Breast epithelium (tissue), 4 donors: ENCODE data around the gene LTB4R. TPM values are rescaled to one million over a fixed set of nuclear protein-coding genes. Genes with fewer than 3 reads are reported as not detected.

Source experiments
- DNase-seq, 2 donors: peaks; one replicate each; pipeline ENCODE4 v3.0.0-alpha.2; 2019; ENCODE audit warnings: low spot score in 2 of 2
- H3K27ac ChIP-seq, 2 donors: fragments of 200-600 bp; sonication (generic) in 1 of 2; one replicate each; pipeline ENCODE4 v1.5.1; 2016 to 2019; ENCODE audit warnings: mild to moderate bottlenecking in 1 of 2
- H3K27me3 ChIP-seq, 2 donors: fragments of 200-600 bp; sonication (generic) in 1 of 2; one replicate each; pipeline versions ENCODE4 v1.5.1 to v1.6.0; 2017 to 2019; ENCODE audit warnings: control low read depth in 1 of 2, mild to moderate bottlenecking in 1 of 2
- H3K36me3 ChIP-seq: fragments of 200-600 bp; one replicate; pipeline ENCODE4 v1.5.1; 2019
- H3K4me1 ChIP-seq, 2 donors: fragments of 200-600 bp; sonication (generic); one replicate each; pipeline ENCODE4 v1.5.1; 2016 to 2019; ENCODE audit warnings: control low read depth in 1 of 2
- H3K4me3 ChIP-seq, 3 donors: fragments of 200-600 bp; sonication (generic); 1 replicate in 2 of 3; 2 replicates in 1 of 3; pipeline ENCODE4 v1.5.1; 2016 to 2019; ENCODE audit warnings: mild to moderate bottlenecking in 3 of 3, moderate library complexity in 2 of 3
- H3K9me3 ChIP-seq, 2 donors: fragments of 200-600 bp; sonication (generic) in 1 of 2; one replicate each; pipeline ENCODE4 v1.5.1; 2016 to 2019; ENCODE audit warnings: control low read depth in 1 of 2
- CTCF ChIP-seq, 3 donors: fragments of 450-650 bp; IDR thresholded peaks; one replicate each; pipeline ENCODE4 v1.5.1; 2016 to 2017; ENCODE audit warnings: antibody characterized with exemption in 3 of 3, mild to moderate bottlenecking in 3 of 3, moderate library complexity in 3 of 3
- POLR2A ChIP-seq: fragments of 450-650 bp; IDR thresholded peaks from one replicate; pipeline ENCODE4 v1.6.1; 2016; ENCODE audit warnings: antibody characterized with exemption, mild to moderate bottlenecking, moderate library complexity
- POLR2AphosphoS5 ChIP-seq, 3 donors: sonication (generic); formaldehyde crosslinking; IDR thresholded peaks; one replicate each; pipeline ENCODE4 v1.6.1; 2017; ENCODE audit warnings: antibody characterized with exemption in 3 of 3
- intact Hi-C: fragments of 100-400 bp; cut with DNase I; formaldehyde crosslinking; loops from one replicate; pipeline ENCODE4 v1.15.1; 2023; ENCODE audit warnings: low total_unique reads
- total RNA-seq, 3 donors: library from RNA; depleted of rRNA; stranded (reverse); fragments of >200 nt; gene quantifications; one replicate each; pipeline ENCODE4 v1.1.0, GENCODE V29; 2016

Gene LTB4R
- total RNA-seq, 3 donors from 2014 or later = 5.7 to 18.4 (median 12.8) TPM

DNA sequence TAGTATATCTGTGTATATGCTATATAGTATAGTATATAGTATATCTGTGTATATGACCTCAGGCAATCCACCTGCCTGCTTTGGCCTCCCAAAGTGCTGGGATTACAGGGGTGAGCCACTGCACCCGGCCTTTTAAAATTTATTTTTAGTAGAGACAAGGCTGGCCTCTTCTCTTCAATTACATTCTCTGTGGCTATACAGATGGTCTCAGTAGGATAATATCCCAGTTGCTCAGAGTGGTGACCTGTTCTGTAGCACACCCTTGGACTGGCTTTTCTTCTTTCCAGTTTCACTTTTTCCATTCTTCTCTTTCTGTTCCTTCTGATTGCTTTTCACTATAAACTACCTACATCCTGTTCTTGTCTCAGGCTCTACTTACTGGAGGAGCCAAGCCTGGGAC lies 53.5 kb downstream of the LTB4R start:
- Histone ChIP-seq H3K9me3 (no peaks in the 10 kb centered on the region), H3K4me3 (no peak overlapping the region), H3K36me3 (no peaks in the 10 kb centered on the region), H3K4me1 (peaks cover 4 to 5% of the 10 kb centered on the region in 2 donors), H3K27ac (peak overlapping the region; percentile 93), H3K27me3 (no peaks in the 10 kb centered on the region)
- no peak for DNase-seq
- TF ChIP-seq POLR2A = no peak
- intact Hi-C loops = loop anchor here (5.0 kb wide), 1 partner anchor 33 kb away; no protein-coding TSS in a partner anchor

GRCh38 chr14:24365600-24366412 lies 54.5 kb downstream of the LTB4R start:
- H3K27me3 ChIP-seq = no peaks in the 10 kb centered on the region
- peaks cover 4 to 5% of the 10 kb centered on the region in 2 donors for H3K4me1 ChIP-seq
- intact Hi-C loops = loop anchor here (5.0 kb wide), 1 partner anchor 34 kb away; no protein-coding TSS in a partner anchor
- H3K9me3 ChIP-seq = no peaks in the 10 kb centered on the region
- peak overlapping the region; percentile 93 for H3K27ac ChIP-seq
- TF ChIP-seq POLR2A (no peak), CTCF (IDR thresholded peaks at IDR 0.05) (peak; percentile 76 to 94 (median 89)), POLR2AphosphoS5 (IDR thresholded peaks at IDR 0.05) (peak in 2 of 3 donors; percentile 44 to 48)
- H3K36me3 ChIP-seq = no peaks in the 10 kb centered on the region
- DNase-seq = peak; percentile 85 to 90
- H3K4me3 ChIP-seq = peak overlapping the region; percentile 65 to 84 (median 67)

- peaks cover 4 to 5% of the 10 kb centered on the region in 2 donors for H3K4me1 ChIP-seq
- DNase-seq = no peak
- H3K36me3 ChIP-seq = no peaks in the 10 kb centered on the region
- H3K9me3 ChIP-seq = no peaks in the 10 kb centered on the region
- no peaks in the 10 kb centered on the region for H3K27me3 ChIP-seq
- intact Hi-C loops = loop anchor here (5.0 kb wide), 1 partner anchor 34 kb away; no protein-coding TSS in a partner anchor
- H3K4me3 ChIP-seq = peak overlapping the region; percentile 65 to 84 (median 67)
- peak overlapping the region; percentile 93 for H3K27ac ChIP-seq
- TF ChIP-seq POLR2AphosphoS5 (IDR thresholded peaks at IDR 0.05) (peak in 2 of 3 donors; percentile 79 to 87), POLR2A (no peak), CTCF (IDR thresholded peaks at IDR 0.05) (no peak)
These were observed 55.1 kb downstream of the LTB4R start for GRCh38 chr14:24366413-24366720.

DNA sequence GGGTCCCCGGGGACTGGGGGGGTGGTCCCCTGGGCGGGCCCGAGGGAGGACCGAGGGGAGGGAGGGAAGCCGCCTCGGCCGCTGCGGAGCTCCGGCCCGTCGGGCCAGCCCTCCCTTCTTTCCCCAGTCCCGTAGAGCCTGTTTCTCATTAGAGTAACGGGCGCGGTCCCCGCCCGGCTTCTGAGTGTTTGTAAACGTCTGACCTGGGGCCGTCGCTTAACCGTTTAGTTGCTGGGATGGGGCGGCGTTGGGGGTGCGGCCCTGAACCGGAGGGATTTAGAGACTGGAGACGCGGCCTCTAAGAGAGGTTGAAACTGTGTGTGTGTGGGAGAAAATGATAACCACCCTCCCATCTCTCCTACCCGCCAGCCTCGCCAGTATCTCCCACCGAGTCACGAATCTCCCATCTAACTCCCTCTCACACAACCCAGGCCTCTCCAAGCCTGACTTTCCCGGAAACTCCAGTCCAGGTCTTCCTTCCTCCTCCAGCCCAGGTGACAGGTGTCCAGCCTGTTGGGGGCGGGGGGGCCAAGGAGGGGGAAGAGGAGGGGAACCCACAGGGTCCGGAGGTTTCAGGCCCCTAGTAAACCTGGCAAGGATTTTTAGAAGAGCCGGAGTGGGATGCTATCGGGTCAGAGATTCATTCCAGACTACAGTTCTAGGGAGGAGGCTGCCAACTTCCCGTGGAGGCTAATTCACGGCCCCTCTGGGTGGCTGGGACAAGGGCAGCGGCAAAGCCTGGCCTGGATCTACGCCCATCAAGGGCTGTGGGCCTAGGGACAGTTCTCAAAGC lies 55.6 kb downstream of the LTB4R start:
- Histone ChIP-seq H3K27ac (peak overlapping the region; percentile 93), H3K27me3 (no peaks in the 10 kb centered on the region), H3K36me3 (no peaks in the 10 kb centered on the region), H3K9me3 (no peaks in the 10 kb centered on the region), H3K4me1 (peaks cover 4 to 5% of the 10 kb centered on the region in 2 donors), H3K4me3 (peak overlapping the region; percentile 65 to 84 (median 67))
- peak; percentile 18 to 59 (median 53) for TF ChIP-seq POLR2AphosphoS5 (IDR thresholded peaks at IDR 0.05)
- TF ChIP-seq POLR2A = peak; percentile 51
- TF ChIP-seq CTCF (IDR thresholded peaks at IDR 0.05) = no peak
- DNase-seq = peak; percentile 90 to 92
- intact Hi-C loops = loop anchor here (5.0 kb wide), 1 partner anchor 35 kb away; no protein-coding TSS in a partner anchor

Other genes with a start within 250 kb of the LTB4R start
- not detected for gene CPNE6, start 239.9 kb upstream of the LTB4R start, total RNA-seq
- gene PCK2, start 217.2 kb upstream of the LTB4R start, total RNA-seq = 10 to 100 TPM; 20.5 to 51.5 (median 24.3) TPM
- gene DCAF11, start 196.7 kb upstream of the LTB4R start, total RNA-seq = 10 to 100 TPM; 78.6 to 81.6 (median 80.9) TPM
- gene NRL, start 196.6 kb upstream of the LTB4R start, total RNA-seq = 1 to 10 TPM; 2.1 to 5.6 (median 2.5) TPM
- gene FITM1, start 180.8 kb upstream of the LTB4R start, total RNA-seq = 1 to 10 TPM; 1.2 to 2.6 (median 1.6) TPM
- gene PSME1, start 175.3 kb upstream of the LTB4R start, total RNA-seq = 100 to 1,000 TPM in 2 of 3 donors, 10 to 100 TPM in 1; 91.1 to 151 (median 135) TPM
- gene EMC9, start 169.9 kb upstream of the LTB4R start, total RNA-seq = 10 to 100 TPM; 13.4 to 19.0 (median 16.5) TPM
- gene PSME2, start 164.9 kb upstream of the LTB4R start, total RNA-seq = 10 to 100 TPM; 22.1 to 69.2 (median 62.1) TPM
- gene RNF31, start 164.0 kb upstream of the LTB4R start, total RNA-seq = 10 to 100 TPM; 29.1 to 43.8 (median 41.0) TPM
- gene IRF9, start 150.2 kb upstream of the LTB4R start, total RNA-seq = 10 to 100 TPM; 44.6 to 76.0 (median 54.7) TPM
- 10 to 100 TPM in 1 of 3 donors, 1 to 10 TPM in 2; 2.9 to 10.2 (median 6.6) TPM for gene REC8, start 139.4 kb upstream of the LTB4R start, total RNA-seq
- gene IPO4, start 122.7 kb upstream of the LTB4R start, total RNA-seq = 10 to 100 TPM; 17.0 to 41.6 (median 21.7) TPM
- gene TM9SF1, start 116.1 kb upstream of the LTB4R start, total RNA-seq = 10 to 100 TPM; 52.3 to 75.7 (median 71.1) TPM
- gene TSSK4, start 105.8 kb upstream of the LTB4R start, total RNA-seq = 1 to 10 TPM in 1 of 3 donors, not detected in 2; 1.3 TPM
- 10 to 100 TPM; 66.5 to 88.8 (median 85.0) TPM for gene CHMP4A, start 98.0 kb upstream of the LTB4R start, total RNA-seq
- 10 to 100 TPM; 13.1 to 20.8 (median 17.1) TPM for gene MDP1, start 95.4 kb upstream of the LTB4R start, total RNA-seq
- 100 to 1,000 TPM; 118 to 165 (median 150) TPM for gene NEDD8, start 79.1 kb upstream of the LTB4R start, total RNA-seq
- gene GMPR2, start 78.6 kb upstream of the LTB4R start, total RNA-seq = 10 to 100 TPM; 59.3 to 74.6 (median 66.1) TPM
- 10 to 100 TPM; 53.1 to 71.9 (median 55.5) TPM for gene TINF2, start 68.9 kb upstream of the LTB4R start, total RNA-seq
- 10 to 100 TPM in 1 of 3 donors, 1 to 10 TPM in 1, under 1 TPM in 1; 0.32 to 18.7 (median 1.6) TPM for gene TGM1, start 48.3 kb upstream of the LTB4R start, total RNA-seq
- 10 to 100 TPM; 24.8 to 41.6 (median 34.4) TPM for gene RABGGTA, start 39.9 kb upstream of the LTB4R start, total RNA-seq
- gene DHRS1, start 11.7 kb upstream of the LTB4R start, total RNA-seq = 10 to 100 TPM; 21.9 to 45.7 (median 32.1) TPM
- gene NOP9, start 11.7 kb upstream of the LTB4R start, total RNA-seq = 10 to 100 TPM; 18.4 to 21.0 (median 19.0) TPM
- gene CIDEB, start 3.5 kb upstream of the LTB4R start, total RNA-seq = 10 to 100 TPM in 2 of 3 donors, 1 to 10 TPM in 1; 8.0 to 14.4 (median 10.4) TPM
- gene LTB4R2, start 1.4 kb upstream of the LTB4R start, total RNA-seq = 10 to 100 TPM in 1 of 3 donors, 1 to 10 TPM in 2; 8.5 to 11.1 (median 9.4) TPM
- 10 to 100 TPM; 13.8 to 60.6 (median 27.7) TPM for gene ADCY4, start 23.6 kb downstream of the LTB4R start, total RNA-seq
- gene RIPK3, start 28.5 kb downstream of the LTB4R start, total RNA-seq = 10 to 100 TPM; 10.7 to 13.4 (median 12.0) TPM
- gene NFATC4, start 56.7 kb downstream of the LTB4R start, total RNA-seq = 10 to 100 TPM; 28.6 to 67.2 (median 32.8) TPM
- gene NYNRIN, start 87.5 kb downstream of the LTB4R start, total RNA-seq = 1 to 10 TPM; 6.4 to 8.2 (median 7.7) TPM
- 1 to 10 TPM; 1.6 to 3.8 (median 2.3) TPM for gene CBLN3, start 118.2 kb downstream of the LTB4R start, total RNA-seq
- gene KHNYN, start 118.5 kb downstream of the LTB4R start, total RNA-seq = 10 to 100 TPM; 48.5 to 68.1 (median 63.9) TPM
- gene SDR39U1, start 131.3 kb downstream of the LTB4R start, total RNA-seq = 10 to 100 TPM; 42.1 to 63.4 (median 53.4) TPM
- gene CMA1, start 196.8 kb downstream of the LTB4R start, total RNA-seq = 1 to 10 TPM in 1 of 3 donors, under 1 TPM in 1, not detected in 1; 0.66 to 7.2 TPM